ENCODE data around the gene KCNK1. TPM values are rescaled to one million over a fixed set of nuclear protein-coding genes. Genes with fewer than 3 reads are reported as not detected.

The KCNK1 gene
- total RNA-seq, 4 donors from 2014 or later = 0.88 to 1.7 (median 0.98) TPM; not detected in 1

- no peak for TF ChIP-seq CTCF (IDR thresholded peaks at IDR 0.05; ENCODE audit: low read depth)
Measured at GRCh38 chr1:233695901-233696300, 82.0 kb downstream of the KCNK1 start.

- no peak for TF ChIP-seq CTCF (IDR thresholded peaks at IDR 0.05; ENCODE audit: low read depth)
Measured at GRCh38 chr1:233700338-233700737, 86.4 kb downstream of the KCNK1 start.

GRCh38 chr1:233704170-233704897 is 90.4 kb downstream of the KCNK1 start:
- no peak for TF ChIP-seq CTCF (IDR thresholded peaks at IDR 0.05; ENCODE audit: low read depth)

GRCh38 chr1:233704898-233705723 is 91.2 kb downstream of the KCNK1 start:
- TF ChIP-seq CTCF (IDR thresholded peaks at IDR 0.05; ENCODE audit: low read depth) = no peak

- no peak for TF ChIP-seq CTCF (IDR thresholded peaks at IDR 0.05; ENCODE audit: low read depth)
Measured at GRCh38 chr1:233707153-233707879, 93.4 kb downstream of the KCNK1 start.

GRCh38 chr1:233707880-233708815 is 94.2 kb downstream of the KCNK1 start:
- no peak for TF ChIP-seq CTCF (IDR thresholded peaks at IDR 0.05; ENCODE audit: low read depth)

Measured in subcutaneous adipose tissue (tissue), 4 donors.